ENCODE measurements around the gene GIN1. TPM values are rescaled to one million over a fixed set of nuclear protein-coding genes. Genes with fewer than 3 reads are reported as not detected.

GIN1 gene
- total RNA-seq, 4 donors from 2014 or later: 4.4 to 10.4 (median 7.2) TPM

DNA sequence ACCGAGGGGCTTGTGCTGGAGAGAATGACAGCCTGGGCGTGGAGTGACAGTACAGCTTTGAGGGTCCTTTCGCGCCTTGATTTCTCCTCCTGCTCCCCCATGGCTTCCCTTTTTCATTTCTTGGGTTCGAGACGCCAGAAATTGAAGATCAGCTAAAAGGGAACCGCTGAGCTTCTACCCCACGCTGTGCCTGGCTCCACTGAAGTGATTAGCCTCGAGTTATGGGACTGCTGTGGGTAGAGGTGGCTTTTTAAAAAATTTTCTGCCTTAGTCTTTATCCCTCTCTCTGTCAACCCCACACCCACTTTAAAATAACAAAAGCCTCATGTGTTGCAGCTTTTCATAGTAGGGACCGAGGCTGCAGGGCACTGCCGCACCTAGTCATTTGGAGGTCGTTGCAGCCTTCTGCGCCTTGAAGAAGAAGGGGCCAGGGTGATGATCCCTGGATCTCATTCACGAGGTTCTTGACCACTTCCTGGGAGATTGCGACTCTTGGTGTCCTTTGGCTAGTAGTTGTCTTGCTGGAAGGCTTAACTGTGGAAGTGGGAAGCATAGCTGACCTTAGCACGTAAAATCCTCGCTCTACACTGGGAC lies 766 bp upstream of the GIN1 start:
- no peak for DNase-seq (ENCODE audit: extremely low spot score)
- Histone ChIP-seq H3K27me3 (no peaks in the 10 kb centered on the region), H3K4me3 (peak overlapping the region; percentile 60 to 92 (median 82)), H3K9me3 (no peaks in the 10 kb centered on the region), H3K4me1 (peaks cover 4 to 39% (median 38%) of the 10 kb centered on the region in 4 donors), H3K27ac (replicated peaks in 1 of 4) (peak overlapping the region; percentile 90 to 91 (median 90)), H3K36me3 (no peaks in the 10 kb centered on the region)
- intact Hi-C loops (cut with DNase I): loop anchor here (10.0 kb wide), 1 partner anchor 366 kb away; the partner anchor contains the start of gene PAM
- 0% methylated on average over 17 of the region's 17 CpGs for WGBS
- TF ChIP-seq EP300 (IDR thresholded peaks at IDR 0.05) (no peak), POLR2AphosphoS5 (IDR thresholded peaks at IDR 0.05) (no peak), POLR2A (IDR thresholded peaks at IDR 0.05; ENCODE audit: low read depth) (no peak)
- TF ChIP-seq, protein P1, sequence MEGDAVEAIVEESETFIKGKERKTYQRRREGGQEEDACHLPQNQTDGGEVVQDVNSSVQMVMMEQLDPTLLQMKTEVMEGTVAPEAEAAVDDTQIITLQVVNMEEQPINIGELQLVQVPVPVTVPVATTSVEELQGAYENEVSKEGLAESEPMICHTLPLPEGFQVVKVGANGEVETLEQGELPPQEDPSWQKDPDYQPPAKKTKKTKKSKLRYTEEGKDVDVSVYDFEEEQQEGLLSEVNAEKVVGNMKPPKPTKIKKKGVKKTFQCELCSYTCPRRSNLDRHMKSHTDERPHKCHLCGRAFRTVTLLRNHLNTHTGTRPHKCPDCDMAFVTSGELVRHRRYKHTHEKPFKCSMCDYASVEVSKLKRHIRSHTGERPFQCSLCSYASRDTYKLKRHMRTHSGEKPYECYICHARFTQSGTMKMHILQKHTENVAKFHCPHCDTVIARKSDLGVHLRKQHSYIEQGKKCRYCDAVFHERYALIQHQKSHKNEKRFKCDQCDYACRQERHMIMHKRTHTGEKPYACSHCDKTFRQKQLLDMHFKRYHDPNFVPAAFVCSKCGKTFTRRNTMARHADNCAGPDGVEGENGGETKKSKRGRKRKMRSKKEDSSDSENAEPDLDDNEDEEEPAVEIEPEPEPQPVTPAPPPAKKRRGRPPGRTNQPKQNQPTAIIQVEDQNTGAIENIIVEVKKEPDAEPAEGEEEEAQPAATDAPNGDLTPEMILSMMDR (IDR thresholded peaks at IDR 0.05): no peak

DNA sequence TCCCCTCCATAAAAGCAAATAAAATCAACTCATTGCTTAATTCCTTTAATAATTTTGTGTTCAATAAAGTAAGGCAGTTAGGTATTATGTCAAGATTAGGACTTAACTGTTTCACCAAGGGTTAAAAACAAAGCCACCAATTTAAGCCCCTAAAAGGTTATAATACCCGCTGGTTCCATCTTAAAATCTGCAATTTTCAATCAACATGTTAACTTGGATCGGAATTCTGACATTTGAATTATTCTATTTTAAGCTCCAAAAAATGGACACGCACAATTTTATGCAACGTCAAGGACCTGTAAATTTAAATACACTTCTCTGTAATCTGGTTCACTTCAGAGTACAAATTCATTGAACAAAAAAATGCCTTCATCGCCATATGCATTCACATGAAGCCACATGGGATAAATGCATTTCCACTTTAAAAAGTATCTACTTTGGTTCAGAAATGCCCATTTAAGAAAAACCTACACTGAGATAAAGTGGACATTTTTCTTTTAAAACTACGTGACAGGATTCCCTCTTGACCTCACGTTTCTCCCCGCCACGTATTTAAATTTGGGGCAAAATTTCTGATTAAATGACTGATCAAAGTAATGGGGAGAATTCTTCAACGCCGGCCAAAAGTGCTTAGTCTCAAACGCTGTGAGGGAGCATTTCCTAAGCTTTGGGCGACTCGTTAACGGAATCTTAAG lies 721 bp downstream of the GIN1 start:
- DNase-seq (ENCODE audit: extremely low spot score): no peak
- no peaks in the 10 kb centered on the region for H3K27me3 ChIP-seq
- TF ChIP-seq POLR2AphosphoS5 (IDR thresholded peaks at IDR 0.05) (no peak), POLR2A (IDR thresholded peaks at IDR 0.05; ENCODE audit: low read depth) (no peak), EP300 (IDR thresholded peaks at IDR 0.05) (no peak)
- TF ChIP-seq, protein P1 (IDR thresholded peaks at IDR 0.05): no peak
- intact Hi-C loops (cut with DNase I): loop anchor here (10.0 kb wide), 1 partner anchor 334 kb away; no protein-coding TSS in a partner anchor
- WGBS: 1% methylated on average over 15 of the region's 15 CpGs
- peaks cover 4 to 38% (median 37%) of the 10 kb centered on the region in 4 donors for H3K4me1 ChIP-seq
- H3K4me3 ChIP-seq: peak overlapping the region; percentile 60 to 92 (median 82)
- H3K9me3 ChIP-seq: no peaks in the 10 kb centered on the region
- peak overlapping the region; percentile 90 to 91 (median 90) for H3K27ac ChIP-seq (replicated peaks in 1 of 4)
- H3K36me3 ChIP-seq: no peaks in the 10 kb centered on the region

DNA sequence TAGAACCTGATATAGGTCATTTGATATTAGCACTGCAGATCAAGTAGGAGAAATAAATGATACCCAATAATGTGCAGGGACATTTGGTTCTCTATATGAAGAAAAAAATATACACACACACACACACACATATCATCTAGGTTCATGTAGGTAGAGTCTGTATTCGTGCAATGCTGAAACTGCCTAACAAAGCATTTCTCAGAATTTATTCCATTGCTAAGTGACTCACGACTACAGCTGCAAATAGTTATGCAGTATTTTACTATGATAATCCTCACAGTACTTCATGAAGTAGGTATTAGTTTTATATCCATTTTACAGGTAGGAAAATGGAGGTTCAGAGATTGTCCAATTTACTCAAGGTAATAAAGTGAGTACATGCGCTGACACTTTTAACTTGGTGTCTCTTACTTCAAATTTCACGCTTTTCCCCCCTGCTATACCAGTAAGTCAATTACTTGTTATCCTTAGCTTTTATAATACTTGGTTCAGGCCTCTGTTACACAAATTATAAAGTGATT lies 2.4 kb downstream of the GIN1 start:
- H3K27me3 ChIP-seq: no peaks in the 10 kb centered on the region
- TF ChIP-seq POLR2A (IDR thresholded peaks at IDR 0.05; ENCODE audit: low read depth) (no peak), POLR2AphosphoS5 (IDR thresholded peaks at IDR 0.05) (no peak), EP300 (IDR thresholded peaks at IDR 0.05) (no peak)
- TF ChIP-seq, protein P1 (IDR thresholded peaks at IDR 0.05): no peak
- no peaks in the 10 kb centered on the region for H3K9me3 ChIP-seq
- intact Hi-C loops (cut with DNase I): loop anchor here (10.0 kb wide), 1 partner anchor 333 kb away; no protein-coding TSS in a partner anchor
- no peak for DNase-seq (ENCODE audit: extremely low spot score)
- peaks cover 4 to 35% (median 34%) of the 10 kb centered on the region in 4 donors for H3K4me1 ChIP-seq
- no peak overlapping the region for H3K4me3 ChIP-seq
- H3K36me3 ChIP-seq: no peaks in the 10 kb centered on the region
- H3K27ac ChIP-seq (replicated peaks in 1 of 4): no peak overlapping the region
- WGBS: 70% methylated on average over 4 of the region's 4 CpGs

DNA sequence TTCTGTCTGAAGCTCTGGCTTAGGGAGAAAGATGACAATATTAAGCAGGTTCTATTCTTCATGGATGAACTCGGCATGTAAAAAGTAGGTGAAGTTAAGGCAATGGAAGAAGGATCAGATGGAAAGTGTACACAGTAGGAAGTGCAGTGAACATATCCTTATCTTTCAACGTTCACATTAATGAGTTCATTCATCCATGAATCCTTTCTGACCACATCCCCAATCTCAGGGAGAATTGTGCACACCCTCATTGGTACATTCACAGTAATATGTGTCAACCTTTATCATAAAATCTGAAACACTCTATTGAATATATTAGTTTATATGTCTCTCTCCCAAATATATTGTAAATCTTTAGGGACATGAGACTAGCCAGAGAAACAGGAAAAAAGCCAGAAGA lies 5.5 kb downstream of the GIN1 start:
- no peak overlapping the region for H3K27ac ChIP-seq (replicated peaks in 1 of 4)
- peaks cover 0 to 16% (median 15%) of the 10 kb centered on the region in 4 donors for H3K4me1 ChIP-seq
- no peaks in the 10 kb centered on the region for H3K9me3 ChIP-seq
- H3K4me3 ChIP-seq: no peak overlapping the region
- 91% methylated on average over 2 of the region's 2 CpGs for WGBS
- TF ChIP-seq POLR2AphosphoS5 (IDR thresholded peaks at IDR 0.05): no peak
- no peak for TF ChIP-seq POLR2A (IDR thresholded peaks at IDR 0.05; ENCODE audit: low read depth)
- TF ChIP-seq EP300 (IDR thresholded peaks at IDR 0.05): no peak
- TF ChIP-seq, protein P1 (IDR thresholded peaks at IDR 0.05): no peak
- DNase-seq (ENCODE audit: extremely low spot score): no peak
- no peaks in the 10 kb centered on the region for H3K36me3 ChIP-seq
- H3K27me3 ChIP-seq: no peaks in the 10 kb centered on the region
- intact Hi-C loops (cut with DNase I): loop anchor here (10.0 kb wide), 1 partner anchor 330 kb away; no protein-coding TSS in a partner anchor
